HepG2 (cell line): ENCODE measurements around the gene ZBTB37. TPM values are rescaled to one million over a fixed set of nuclear protein-coding genes. Genes with fewer than 3 reads are reported as not detected.

Source experiments
- ADNP ChIP-seq: sonication (generic); formaldehyde crosslinking; IDR thresholded peaks from 2 replicates; pipeline ENCODE4 v1.4.0; 2020; ENCODE audit warnings: missing genetic modification reagents
- AHR ChIP-seq: IDR thresholded peaks from 2 replicates; pipeline ENCODE4 v1.6.1; 2018; ENCODE audit warnings: missing genetic modification reagents, missing compliant biosample characterization
- CBX5 ChIP-seq: sonication (generic); formaldehyde crosslinking; IDR thresholded peaks from 2 replicates; pipeline ENCODE4 v1.4.0; 2020; ENCODE audit warnings: missing genetic modification reagents, borderline replicate concordance
- CHD2 ChIP-seq: IDR thresholded peaks from 2 replicates; pipeline ENCODE4 v1.6.1; 2011; ENCODE audit warnings: low read depth, low read length, improper control_type of control experiment
- DBP ChIP-seq: sonication (generic); formaldehyde crosslinking; IDR thresholded peaks from 2 replicates; pipeline ENCODE4 v1.4.0; 2020; ENCODE audit warnings: missing genetic modification reagents; ENCODE audit errors: not compliant biosample characterization
- ELF1 ChIP-seq: sonication (generic); formaldehyde crosslinking; IDR thresholded peaks from 2 replicates; pipeline ENCODE4 v1.4.0; 2020; ENCODE audit warnings: missing genetic modification reagents
- GMEB1 ChIP-seq: sonication (generic); formaldehyde crosslinking; IDR thresholded peaks from 2 replicates; pipeline ENCODE4 v1.5.1; 2020; ENCODE audit warnings: missing genetic modification reagents, mild to moderate bottlenecking, borderline replicate concordance
- HDAC1 ChIP-seq: sonication (generic); formaldehyde crosslinking; IDR thresholded peaks from 2 replicates; pipeline ENCODE4 v1.5.1; 2020; ENCODE audit warnings: mild to moderate bottlenecking, missing genetic modification reagents
- HIC2 ChIP-seq: sonication (generic); formaldehyde crosslinking; IDR thresholded peaks from 2 replicates; pipeline ENCODE4 v1.9.0; 2022; ENCODE audit warnings: low read depth, missing genetic modification reagents
- HIVEP1 ChIP-seq: sonication (generic); formaldehyde crosslinking; IDR thresholded peaks from 2 replicates; pipeline ENCODE4 v1.4.0; 2020; ENCODE audit warnings: mild to moderate bottlenecking, missing genetic modification reagents
- KDM4B ChIP-seq: sonication (generic); formaldehyde crosslinking; IDR thresholded peaks from 2 replicates; pipeline ENCODE4 v1.4.0; 2020; ENCODE audit warnings: missing genetic modification reagents
- KLF15 ChIP-seq: sonication (generic); formaldehyde crosslinking; IDR thresholded peaks from 2 replicates; pipeline ENCODE4 v1.8.1; 2023; ENCODE audit warnings: borderline replicate concordance, mild to moderate bottlenecking, inconsistent platforms, missing genetic modification reagents, mixed read lengths
- LBX2 ChIP-seq: sonication (generic); formaldehyde crosslinking; IDR thresholded peaks from 2 replicates; pipeline ENCODE4 v1.5.0; 2020; ENCODE audit warnings: missing genetic modification reagents, mild to moderate bottlenecking, borderline replicate concordance
- MXD3 ChIP-seq: IDR thresholded peaks from 2 replicates; pipeline ENCODE4 v1.6.1; 2016; ENCODE audit warnings: mild to moderate bottlenecking, missing biosample characterization, missing genetic modification reagents
- MZF1 ChIP-seq: sonication (generic); formaldehyde crosslinking; IDR thresholded peaks from 2 replicates; pipeline ENCODE4 v1.8.1; 2023; ENCODE audit warnings: mild to moderate bottlenecking, missing genetic modification reagents, borderline replicate concordance
- PATZ1 ChIP-seq: sonication (generic); formaldehyde crosslinking; IDR thresholded peaks from 2 replicates; pipeline ENCODE4 v1.4.0; 2020; ENCODE audit warnings: missing genetic modification reagents
- PRMT3 ChIP-seq: sonication (generic); formaldehyde crosslinking; IDR thresholded peaks from 2 replicates; pipeline ENCODE4 v1.8.1; 2022; ENCODE audit warnings: low read depth, mild to moderate bottlenecking, moderate library complexity, missing genetic modification reagents, borderline replicate concordance
- ZNF333 ChIP-seq: sonication (generic); formaldehyde crosslinking; IDR thresholded peaks from 2 replicates; pipeline ENCODE4 v1.4.0; 2020; ENCODE audit warnings: mild to moderate bottlenecking, missing genetic modification reagents, borderline replicate concordance
- ZNF382 ChIP-seq: sonication (generic); formaldehyde crosslinking; IDR thresholded peaks from 2 replicates; pipeline ENCODE4 v1.5.0; 2020; ENCODE audit warnings: missing genetic modification reagents, mild to moderate bottlenecking, borderline replicate concordance
- ZNF580 ChIP-seq: IDR thresholded peaks from 2 replicates; pipeline ENCODE4 v1.6.1; 2016; ENCODE audit warnings: low read depth, borderline replicate concordance
- polyA plus RNA-seq, 8 experiments: library from polyadenylated mRNA; depleted of rRNA in 3 of 8; stranded (reverse) in 7 of 8; unstranded in 1 of 8; fragments of >200 nt; fragmentation: Illumina TruSeq in 4 of 8; extraction: Trizol in 4 of 8; gene quantifications; 2 replicates each; pipeline versions ENCODE4 v1.2.1 to v1.2.3, GENCODE V29; 2011 to 2016; ENCODE audit warnings: low read depth in 4 of 8, missing spikeins in 1 of 8, mixed read lengths in 1 of 8; ENCODE audit not compliant: insufficient read depth in 1 of 8
- total RNA-seq, 5 experiments: library from RNA; depleted of rRNA; stranded (reverse); fragments of >200 nt; fragmentation: Illumina TruSeq; extraction: Trizol; gene quantifications; 2 replicates each; pipeline ENCODE4 v1.2.3, GENCODE V29; 2016; ENCODE audit warnings: low read depth in 1 of 5

The ZBTB37 gene
- total and polyA plus RNA-seq, 2 of the 13 experiments (the other 11 are each of a cell fraction or from before 2014, with no cell fraction given) = 2.6 to 7.7 TPM

- no peak for TF ChIP-seq KDM4B (CRISPR knock-in tag)
- no peak; the same call in 1 of the 2 replicates for TF ChIP-seq ZNF580 (CRISPR knock-in tag)
- TF ChIP-seq ELF1 (CRISPR knock-in tag) = peak; percentile 47
- TF ChIP-seq CBX5 = peak; percentile 9; the same call in 1 of the 2 replicates
- peak; percentile 78; the same call in 1 of the 2 replicates for TF ChIP-seq KLF15 (CRISPR knock-in tag)
- TF ChIP-seq PATZ1 (CRISPR knock-in tag) = peak; percentile 99
- TF ChIP-seq ADNP (CRISPR knock-in tag) = no peak
- TF ChIP-seq LBX2 (CRISPR knock-in tag) = no peak
- no peak for TF ChIP-seq GMEB1 (CRISPR knock-in tag)
- TF ChIP-seq ZNF333 (CRISPR knock-in tag) = peak; percentile 82; the same call in 1 of the 2 replicates
- TF ChIP-seq AHR (CRISPR knock-in tag) = 0 out of 2 replicates have a peak, but pooled peaks have one; percentile 32
- TF ChIP-seq HIVEP1 (CRISPR knock-in tag) = no peak
- no peak for TF ChIP-seq PRMT3 (CRISPR knock-in tag)
- TF ChIP-seq ZNF382 (CRISPR knock-in tag) = no peak
- peak; percentile 17; the same call in 1 of the 2 replicates for TF ChIP-seq HDAC1 (CRISPR knock-in tag)
- TF ChIP-seq MXD3 = no peak
- no peak for TF ChIP-seq MZF1
- TF ChIP-seq CHD2 = 0 out of 2 replicates have a peak, but pooled peaks have one; percentile 48
- TF ChIP-seq DBP (CRISPR knock-in tag) = no peak
- TF ChIP-seq HIC2 (CRISPR knock-in tag) = no peak
These were observed at the start of gene ZBTB37 (continued) for GRCh38 chr1:173868266-173869020.
